Measurements from ENCODE around the gene CNOT10. TPM values are rescaled to one million over a fixed set of nuclear protein-coding genes. Genes with fewer than 3 reads are reported as not detected.

Gene CNOT10
- total RNA-seq, 2 donors from 2014 or later: 26.1 to 40.0 TPM

GRCh38 chr3:32708672-32709283 lies 23.8 kb downstream of the CNOT10 start:
- no peak for DNase-seq (ENCODE audit: low spot score)
- no peaks in the 10 kb centered on the region for H3K9me3 ChIP-seq
- intact Hi-C loops (cut with DNase I): no loop called here
- no peaks in the 10 kb centered on the region for H3K36me3 ChIP-seq
- H3K4me3 ChIP-seq: no peak overlapping the region
- WGBS: 95% methylated on average over 3 of the region's 3 CpGs
- no peak overlapping the region for H3K27ac ChIP-seq
- no peaks in the 10 kb centered on the region for H3K27me3 ChIP-seq (replicated peaks; ENCODE audit: insufficient read depth)
- TF ChIP-seq POLR2AphosphoS5 (IDR thresholded peaks at IDR 0.05) (no peak), CTCF (IDR thresholded peaks at IDR 0.05) (no peak), POLR2A (IDR thresholded peaks at IDR 0.05) (no peak)
- no peaks in the 10 kb centered on the region for H3K4me1 ChIP-seq (replicated peaks)

- 98% methylated on average over 3 of the region's 3 CpGs for WGBS
- no peak for DNase-seq (ENCODE audit: low spot score)
- Histone ChIP-seq H3K27ac (no peak overlapping the region), H3K4me3 (no peak overlapping the region), H3K9me3 (no peaks in the 10 kb centered on the region), H3K4me1 (replicated peaks) (no peaks in the 10 kb centered on the region), H3K27me3 (replicated peaks; ENCODE audit: insufficient read depth) (no peaks in the 10 kb centered on the region), H3K36me3 (no peaks in the 10 kb centered on the region)
- no peak for TF ChIP-seq CTCF (IDR thresholded peaks at IDR 0.05)
- no peak for TF ChIP-seq POLR2A (IDR thresholded peaks at IDR 0.05)
- no peak for TF ChIP-seq POLR2AphosphoS5 (IDR thresholded peaks at IDR 0.05)
- intact Hi-C loops (cut with DNase I): no loop called here
These were observed 24.4 kb downstream of the CNOT10 start for GRCh38 chr3:32709346-32709745.

GRCh38 chr3:32712506-32713055 lies 27.6 kb downstream of the CNOT10 start:
- H3K27me3 ChIP-seq (replicated peaks; ENCODE audit: insufficient read depth): no peaks in the 10 kb centered on the region
- TF ChIP-seq CTCF (IDR thresholded peaks at IDR 0.05) (no peak), POLR2A (IDR thresholded peaks at IDR 0.05) (no peak), POLR2AphosphoS5 (IDR thresholded peaks at IDR 0.05) (no peak)
- intact Hi-C loops (cut with DNase I): no loop called here
- no peak overlapping the region for H3K4me3 ChIP-seq
- H3K4me1 ChIP-seq (replicated peaks): no peaks in the 10 kb centered on the region
- WGBS: 96% methylated on average over 1 of the region's 1 CpG
- H3K9me3 ChIP-seq: no peaks in the 10 kb centered on the region
- DNase-seq (ENCODE audit: low spot score): no peak
- H3K27ac ChIP-seq: no peak overlapping the region
- H3K36me3 ChIP-seq: no peaks in the 10 kb centered on the region

- Histone ChIP-seq H3K9me3 (no peaks in the 10 kb centered on the region), H3K27me3 (replicated peaks; ENCODE audit: insufficient read depth) (no peaks in the 10 kb centered on the region), H3K4me1 (replicated peaks) (no peaks in the 10 kb centered on the region), H3K27ac (no peak overlapping the region), H3K36me3 (no peaks in the 10 kb centered on the region), H3K4me3 (no peak overlapping the region)
- no peak for DNase-seq (ENCODE audit: low spot score)
- intact Hi-C loops (cut with DNase I): no loop called here
- no peak for TF ChIP-seq CTCF (IDR thresholded peaks at IDR 0.05)
- no peak for TF ChIP-seq POLR2A (IDR thresholded peaks at IDR 0.05)
- no peak for TF ChIP-seq POLR2AphosphoS5 (IDR thresholded peaks at IDR 0.05)
These were observed 28.2 kb downstream of the CNOT10 start for GRCh38 chr3:32713181-32713580.

DNA sequence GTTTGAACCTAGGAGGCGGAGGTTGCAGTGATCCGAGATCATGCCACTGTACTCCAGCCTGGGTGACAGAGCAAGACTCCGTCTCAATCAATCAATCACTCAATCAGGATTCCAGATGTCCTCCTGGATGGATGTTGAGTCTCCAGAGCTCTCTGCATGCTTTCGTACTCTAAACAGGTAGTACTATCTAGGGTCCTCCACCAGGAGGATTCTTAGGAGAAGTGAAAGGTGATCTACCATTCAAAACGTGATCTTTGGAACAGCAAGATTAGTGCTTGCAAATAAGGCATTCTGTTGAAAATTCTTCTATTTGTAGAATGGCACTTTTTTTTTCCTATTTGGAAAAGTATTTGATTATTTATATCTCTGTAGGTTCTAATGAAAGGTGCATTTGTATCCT lies 34.3 kb downstream of the CNOT10 start:
- no peak overlapping the region for H3K4me3 ChIP-seq
- H3K27ac ChIP-seq: no peak overlapping the region
- no peak for DNase-seq (ENCODE audit: low spot score)
- H3K36me3 ChIP-seq: peaks cover 0 to 4% of the 10 kb centered on the region in 2 donors
- intact Hi-C loops (cut with DNase I): no loop called here
- no peak for TF ChIP-seq CTCF (IDR thresholded peaks at IDR 0.05)
- no peak for TF ChIP-seq POLR2A (IDR thresholded peaks at IDR 0.05)
- no peak for TF ChIP-seq POLR2AphosphoS5 (IDR thresholded peaks at IDR 0.05)
- no peaks in the 10 kb centered on the region for H3K27me3 ChIP-seq (replicated peaks; ENCODE audit: insufficient read depth)
- WGBS: 86% methylated on average over 5 of the region's 5 CpGs
- H3K9me3 ChIP-seq: no peaks in the 10 kb centered on the region
- H3K4me1 ChIP-seq (replicated peaks): no peaks in the 10 kb centered on the region
